Neuron (in vitro differentiated cells): ENCODE results near the gene OPN3.

Experiments used
- H2AFZ ChIP-seq: one replicate; pipeline ENCODE4 v1.6.1; 2013; ENCODE audit warnings: low read depth, mild to moderate bottlenecking, inconsistent platforms, low read length, moderate library complexity
- H3K27me3 ChIP-seq: one replicate; pipeline ENCODE4 v1.6.1; 2013; ENCODE audit warnings: low read length; ENCODE audit not compliant: insufficient read depth
- H3K36me3 ChIP-seq: one replicate; pipeline ENCODE4 v1.6.1; 2013; ENCODE audit warnings: low read length; ENCODE audit not compliant: insufficient read depth
- H3K4me1 ChIP-seq: one replicate; pipeline ENCODE4 v1.6.1; 2013; ENCODE audit warnings: low read length; ENCODE audit not compliant: insufficient read depth
- H3K4me3 ChIP-seq: 2 replicates; pipeline ENCODE4 v1.5.1; 2013; ENCODE audit warnings: mild to moderate bottlenecking, low read length, moderate library complexity
- H3K9me3 ChIP-seq: one replicate; pipeline ENCODE4 v1.6.1; 2013; ENCODE audit warnings: low read length

The OPN3 gene

GRCh38 chr1:241608379-241609033 is 31.7 kb downstream of the OPN3 start:
- Histone ChIP-seq H3K36me3 (no peaks in the 10 kb centered on the region), H3K4me1 (no peaks in the 10 kb centered on the region), H3K9me3 (no peaks in the 10 kb centered on the region), H3K27me3 (no peaks in the 10 kb centered on the region), H2AFZ (no peak overlapping the region), H3K4me3 (no peak overlapping the region)

DNA sequence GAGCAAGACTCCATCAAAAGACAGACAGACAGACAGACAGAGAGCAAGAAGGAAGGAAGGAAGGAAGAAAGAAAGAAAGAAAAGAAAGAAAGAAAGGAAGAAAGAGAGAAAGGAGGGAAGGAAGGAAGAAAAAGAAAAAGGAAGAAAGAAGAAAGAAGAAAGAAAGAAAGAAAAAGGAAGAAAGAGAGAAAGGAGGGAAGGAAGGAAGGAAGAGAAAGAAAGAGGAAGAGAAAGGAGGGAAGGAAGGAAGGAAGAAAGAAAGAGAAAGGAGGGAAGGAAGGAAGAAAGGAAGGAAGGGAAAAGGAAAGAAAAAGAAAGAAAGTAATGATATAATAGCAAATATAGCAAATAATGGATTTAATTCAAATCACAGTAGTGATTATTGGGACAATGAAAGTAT is 32.7 kb downstream of the OPN3 start:
- Histone ChIP-seq H3K36me3 (no peaks in the 10 kb centered on the region), H3K27me3 (no peaks in the 10 kb centered on the region), H3K4me3 (no peak overlapping the region), H2AFZ (no peak overlapping the region), H3K9me3 (no peaks in the 10 kb centered on the region), H3K4me1 (no peaks in the 10 kb centered on the region)

- Histone ChIP-seq H3K36me3 (no peaks in the 10 kb centered on the region), H3K9me3 (no peaks in the 10 kb centered on the region), H2AFZ (no peak overlapping the region), H3K4me3 (no peak overlapping the region), H3K27me3 (no peaks in the 10 kb centered on the region), H3K4me1 (no peaks in the 10 kb centered on the region)
Measured at GRCh38 chr1:241606544-241606943, 33.6 kb downstream of the OPN3 start.

DNA sequence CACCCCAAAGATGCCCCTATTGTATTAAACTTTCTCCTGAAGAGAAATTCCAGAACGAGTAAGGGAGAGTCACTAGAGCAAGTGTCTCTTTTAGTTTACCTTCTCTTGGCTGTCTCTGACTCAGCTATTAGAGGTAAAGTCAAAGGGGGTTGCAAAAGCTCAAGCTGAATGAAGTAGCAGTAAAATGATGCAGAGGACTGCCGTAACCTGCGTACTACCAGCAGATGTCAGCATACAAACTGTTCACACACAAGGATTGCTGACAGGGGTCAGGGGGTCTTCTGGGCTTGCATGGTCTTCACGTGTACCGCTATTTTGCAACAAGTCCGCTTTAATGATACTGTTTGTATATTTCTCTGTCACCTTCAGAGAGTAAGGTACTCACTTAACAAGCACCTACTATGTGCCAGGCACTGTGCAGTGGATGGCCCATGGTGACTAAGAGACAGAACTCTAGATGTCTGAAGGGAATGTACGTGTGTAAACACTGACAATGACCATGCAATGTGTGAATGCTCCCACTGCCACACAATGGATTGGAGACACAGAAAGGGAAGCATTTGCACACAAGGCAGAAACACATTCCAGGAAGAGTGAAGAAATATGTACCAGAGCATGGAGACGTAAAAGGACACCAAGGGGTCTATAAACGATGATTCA is 34.9 kb downstream of the OPN3 start:
- Histone ChIP-seq H3K27me3 (no peaks in the 10 kb centered on the region), H3K36me3 (no peaks in the 10 kb centered on the region), H2AFZ (no peak overlapping the region), H3K4me3 (no peak overlapping the region), H3K4me1 (no peaks in the 10 kb centered on the region), H3K9me3 (no peaks in the 10 kb centered on the region)

DNA sequence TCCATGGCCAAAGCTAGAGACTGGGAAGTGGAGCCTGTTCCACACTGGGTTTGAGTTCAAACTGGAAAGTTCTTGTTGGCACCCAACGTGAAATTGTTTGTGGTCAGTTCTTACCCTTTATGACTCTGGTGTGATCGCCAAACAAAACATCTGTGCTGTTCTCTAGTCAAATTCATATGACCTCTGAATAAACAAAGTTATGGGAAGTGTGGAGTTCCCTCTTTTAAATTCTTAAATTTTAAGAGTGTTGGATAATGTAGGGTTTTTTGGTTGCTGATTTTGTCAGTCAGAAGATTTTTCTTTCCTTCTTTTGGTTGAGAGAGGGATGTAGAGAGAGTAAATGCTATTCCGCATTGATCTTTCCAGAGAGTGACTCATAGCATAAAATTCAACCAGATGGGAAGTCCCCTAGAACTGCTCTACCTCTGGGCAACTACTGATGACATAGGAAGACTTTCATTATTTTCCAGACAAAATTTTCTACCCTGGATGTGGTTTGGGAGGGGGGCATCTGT is 36.4 kb downstream of the OPN3 start:
- no peaks in the 10 kb centered on the region for H3K27me3 ChIP-seq
- no peak overlapping the region for H2AFZ ChIP-seq
- H3K36me3 ChIP-seq, result no peaks in the 10 kb centered on the region
- H3K4me3 ChIP-seq, result no peak overlapping the region
- no peaks in the 10 kb centered on the region for H3K4me1 ChIP-seq
- no peaks in the 10 kb centered on the region for H3K9me3 ChIP-seq

GRCh38 chr1:241600496-241600901 is 39.7 kb downstream of the OPN3 start:
- Histone ChIP-seq H3K4me1 (no peaks in the 10 kb centered on the region), H2AFZ (no peak overlapping the region), H3K9me3 (no peaks in the 10 kb centered on the region), H3K4me3 (no peak overlapping the region), H3K27me3 (no peaks in the 10 kb centered on the region), H3K36me3 (no peaks in the 10 kb centered on the region)

DNA sequence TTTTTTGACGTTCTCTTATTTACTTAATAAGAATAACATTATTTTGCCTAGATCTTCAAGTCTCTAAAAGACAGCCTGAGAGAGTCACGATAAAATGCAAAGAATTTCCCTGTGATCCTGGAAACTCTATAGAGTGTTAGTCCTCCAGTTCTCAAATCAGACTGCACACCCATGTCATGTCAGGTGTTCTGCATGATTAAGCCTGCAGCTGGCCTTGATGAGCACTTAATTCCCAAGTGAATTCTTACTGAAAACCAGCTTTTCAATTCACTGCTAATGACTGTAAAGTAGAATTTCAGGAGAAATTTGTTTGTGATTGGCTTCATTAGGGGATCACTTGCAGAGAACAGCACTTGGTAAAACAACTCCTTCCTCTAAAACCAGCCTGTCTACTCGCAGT is 41.9 kb downstream of the OPN3 start:
- Histone ChIP-seq H2AFZ (no peak overlapping the region), H3K27me3 (no peaks in the 10 kb centered on the region), H3K4me1 (no peaks in the 10 kb centered on the region), H3K36me3 (peaks cover 3% of the 10 kb centered on the region), H3K4me3 (no peak overlapping the region), H3K9me3 (no peaks in the 10 kb centered on the region)

DNA sequence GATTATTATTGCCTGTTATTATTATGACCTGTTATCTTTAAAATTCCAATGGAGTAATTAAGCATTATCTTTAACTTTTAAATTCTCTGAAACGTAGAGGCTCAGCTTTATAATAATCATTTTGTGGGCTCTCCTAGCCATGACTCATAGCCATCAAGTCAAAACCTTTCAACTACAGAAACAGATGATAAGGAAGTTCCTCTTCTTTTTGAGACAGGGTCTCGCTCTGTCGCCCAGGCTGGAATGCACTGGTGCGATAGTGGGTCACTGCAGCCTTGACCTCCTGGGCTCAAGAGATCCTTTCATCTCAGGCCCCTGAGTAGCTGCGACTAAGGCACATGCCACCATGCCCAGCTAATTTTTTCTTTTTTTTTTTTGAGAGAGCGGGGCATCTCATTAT is 43.5 kb downstream of the OPN3 start:
- H3K9me3 ChIP-seq, result no peaks in the 10 kb centered on the region
- no peaks in the 10 kb centered on the region for H3K27me3 ChIP-seq
- peaks cover 3% of the 10 kb centered on the region for H3K36me3 ChIP-seq

GRCh38 chr1:241593186-241593585 is 47.0 kb downstream of the OPN3 start:
- Histone ChIP-seq H2AFZ (no peak overlapping the region), H3K36me3 (peaks cover 3% of the 10 kb centered on the region), H3K4me3 (no peak overlapping the region), H3K27me3 (no peaks in the 10 kb centered on the region), H3K4me1 (peaks cover 4% of the 10 kb centered on the region), H3K9me3 (no peaks in the 10 kb centered on the region)

More for the DNA sequence above, 43.5 kb downstream of the OPN3 start:
- no peak overlapping the region for H3K4me3 ChIP-seq
- no peaks in the 10 kb centered on the region for H3K4me1 ChIP-seq
- H2AFZ ChIP-seq, result no peak overlapping the region

GRCh38 chr1:241592273-241592958 is 47.8 kb downstream of the OPN3 start:
- Histone ChIP-seq H3K27me3 (no peaks in the 10 kb centered on the region), H3K4me3 (no peak overlapping the region), H2AFZ (no peak overlapping the region), H3K4me1 (peaks cover 4% of the 10 kb centered on the region), H3K36me3 (peaks cover 3% of the 10 kb centered on the region), H3K9me3 (no peaks in the 10 kb centered on the region)

DNA sequence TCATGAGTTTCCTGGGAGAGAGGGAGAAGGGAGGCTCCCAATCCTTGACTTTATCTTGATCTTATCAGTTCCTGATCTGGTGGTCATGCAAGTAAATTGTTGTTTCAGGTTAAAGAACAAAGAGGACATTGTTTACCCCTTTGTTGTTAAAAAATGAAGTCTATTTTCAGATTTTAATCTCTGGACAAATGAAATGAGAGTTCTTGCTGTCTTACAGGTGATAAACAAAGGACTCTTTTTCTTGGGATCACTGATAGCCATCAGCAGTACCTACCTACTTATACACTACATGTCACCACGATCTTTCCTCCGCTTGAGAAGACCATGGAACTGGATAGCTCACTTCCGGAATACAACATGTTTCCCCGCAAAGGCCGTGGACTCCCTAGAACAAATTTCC is 48.4 kb downstream of the OPN3 start:
- Histone ChIP-seq H3K9me3 (no peaks in the 10 kb centered on the region), H3K27me3 (no peaks in the 10 kb centered on the region), H3K4me3 (no peak overlapping the region), H2AFZ (no peak overlapping the region), H3K4me1 (peaks cover 4% of the 10 kb centered on the region), H3K36me3 (peaks cover 3% of the 10 kb centered on the region)

DNA sequence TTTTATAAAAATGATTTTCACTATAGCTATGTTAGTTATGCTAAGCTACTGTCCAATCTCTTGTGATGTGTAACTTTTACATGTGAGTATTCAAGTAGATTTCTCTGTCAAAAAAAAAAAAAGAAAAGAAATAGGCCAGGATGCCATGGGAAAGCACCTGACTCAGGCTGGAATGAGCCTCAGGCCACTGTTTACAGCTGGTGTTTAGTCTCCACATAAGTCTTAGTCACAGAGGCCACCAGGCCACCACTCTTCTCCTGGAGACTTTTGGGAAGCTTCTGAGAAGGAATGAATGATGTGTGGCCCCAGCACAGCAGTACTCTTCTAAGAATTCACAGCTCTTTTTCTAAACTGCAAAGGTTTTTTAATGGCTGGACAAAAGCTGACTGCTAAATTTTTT is 48.9 kb downstream of the OPN3 start:
- Histone ChIP-seq H3K4me1 (peaks cover 4% of the 10 kb centered on the region), H3K9me3 (no peaks in the 10 kb centered on the region), H2AFZ (no peak overlapping the region), H3K36me3 (peaks cover 3% of the 10 kb centered on the region), H3K4me3 (no peak overlapping the region), H3K27me3 (no peaks in the 10 kb centered on the region)

GRCh38 chr1:241590719-241591118 is 49.5 kb downstream of the OPN3 start:
- Histone ChIP-seq H3K36me3 (peaks cover 3% of the 10 kb centered on the region), H3K27me3 (no peaks in the 10 kb centered on the region), H3K4me1 (peaks cover 4% of the 10 kb centered on the region), H3K4me3 (no peak overlapping the region), H2AFZ (no peak overlapping the region), H3K9me3 (no peaks in the 10 kb centered on the region)
